HepG2 (cell line): ENCODE measurements around the gene SULT1B1. TPM values are rescaled to one million over a fixed set of nuclear protein-coding genes. Genes with fewer than 3 reads are reported as not detected.

ENCODE experiments used
- ATAC-seq: fragments of 200-7000 bp; cut with Tn5 transposase; 3 replicates; pipeline ENCODE4 v1.9.1; 2020; ENCODE audit warnings: mild to moderate bottlenecking, moderate library complexity
- BruUV-seq: library from RNA; stranded (reverse); fragments of 400-500 nt; replicated peaks from 2 replicates; lab custom pipeline; 2021; lab: Mats Ljungman, UMichigan
- CTCF ChIA-PET: fragments of 300-600 bp; formaldehyde crosslinking; extraction: SDS; loops from one replicate; lab custom pipeline; 2021; ENCODE audit warnings: low total read pairs, inconsistent platforms, low intra/inter-chr PET ratio; lab: Yijun Ruan, JAX
- POLR2A ChIA-PET: fragments of 350-600 bp; sonication (Branson Sonifier 250); formaldehyde crosslinking; loops from one replicate; lab custom pipeline; 2020; ENCODE audit warnings: antibody characterized with exemption, inconsistent platforms; lab: Yijun Ruan, JAX
- DNase-seq: peaks from one replicate; pipeline ENCODE4 v3.0.0-alpha.2; 2015; ENCODE audit warnings: low spot score
- FAIRE-seq: peaks from 3 replicates; lab custom pipeline; 2011; peaks lifted over from hg19 to GRCh38; lab: Jason Lieb, UNC
- H2AFZ ChIP-seq: one replicate; pipeline ENCODE4 v1.6.1; 2011; ENCODE audit warnings: low read length, inconsistent platforms
- H3K27ac ChIP-seq: fragments of 300-600 bp; 3 replicates; pipeline ENCODE4 v1.8.0; 2011; ENCODE audit warnings: mixed run types, mild to moderate bottlenecking, mixed read lengths, low read length, inconsistent platforms; ENCODE audit not compliant: insufficient read depth; ENCODE audit errors: extremely low read length
- H3K27me3 ChIP-seq, 2 experiments: fragments of 200-600 bp in 1 of 2; 2 replicates in 1 of 2; 3 replicates in 1 of 2; pipeline versions ENCODE4 v1.6.0 to v1.8.0; 2011; ENCODE audit warnings: low read length in 2 of 2, mild to moderate bottlenecking in 2 of 2, moderate library complexity in 2 of 2, inconsistent platforms in 1 of 2; ENCODE audit not compliant: insufficient read depth in 2 of 2, control insufficient read depth in 1 of 2
- H3K36me3 ChIP-seq, 2 experiments: fragments of 200-600 bp in 1 of 2; replicated peaks in 1 of 2; 2 replicates in 1 of 2; 3 replicates in 1 of 2; pipeline versions ENCODE4 v1.5.1 to v1.8.0; 2011; ENCODE audit warnings: low read length in 2 of 2, inconsistent platforms in 1 of 2; ENCODE audit not compliant: insufficient read depth in 2 of 2, control insufficient read depth in 1 of 2
- H3K4me1 ChIP-seq: 2 replicates; pipeline ENCODE4 v1.5.1; 2012; ENCODE audit warnings: low read length, inconsistent platforms; ENCODE audit not compliant: insufficient read depth
- H3K4me2 ChIP-seq: 2 replicates; pipeline ENCODE4 v1.6.0; 2011; ENCODE audit warnings: low read depth, low read length, inconsistent platforms
- H3K4me3 ChIP-seq, 3 experiments: fragments of 200-600 bp in 1 of 3; sonication (generic), shearing (Covaris generic) in 1 of 3; replicated peaks in 1 of 3; 2 replicates each; pipeline ENCODE4 v1.5.1; 2011 to 2016; ENCODE audit warnings: low read length in 3 of 3, inconsistent platforms in 2 of 3, low read depth in 2 of 3, mild to moderate bottlenecking in 2 of 3, control low read depth in 1 of 3, mixed read lengths in 1 of 3; ENCODE audit not compliant: insufficient read depth in 1 of 3
- H3K79me2 ChIP-seq: one replicate; pipeline ENCODE4 v1.6.1; 2011; ENCODE audit warnings: low read length, inconsistent platforms; ENCODE audit not compliant: insufficient read depth
- H3K9ac ChIP-seq: 2 replicates; pipeline ENCODE4 v1.6.0; 2011; ENCODE audit warnings: mild to moderate bottlenecking, low read depth, low read length, inconsistent platforms; ENCODE audit not compliant: insufficient read depth
- H3K9me3 ChIP-seq: 2 replicates; pipeline ENCODE4 v1.5.1; 2012; ENCODE audit warnings: mild to moderate bottlenecking, low read length
- H4K20me1 ChIP-seq: 2 replicates; pipeline ENCODE4 v1.6.0; 2011; ENCODE audit warnings: inconsistent platforms, mild to moderate bottlenecking, low read length, moderate library complexity; ENCODE audit not compliant: insufficient read depth
- CEBPG ChIP-seq: IDR thresholded peaks from 2 replicates; pipeline ENCODE4 v1.6.1; 2016
- TFAP4 ChIP-seq: sonication (generic); IDR thresholded peaks from 2 replicates; pipeline ENCODE4 v1.6.1; 2016; ENCODE audit warnings: low read depth, borderline replicate concordance
- ZEB1 ChIP-seq: IDR thresholded peaks from 2 replicates; pipeline ENCODE4 v1.6.1; 2012; ENCODE audit warnings: mild to moderate bottlenecking, low read depth, inconsistent platforms; ENCODE audit not compliant: insufficient replicate concordance
- ZNF644 ChIP-seq: IDR thresholded peaks from 2 replicates; pipeline ENCODE4 v1.6.1; 2016; ENCODE audit warnings: low read depth
- ZNF891 ChIP-seq: sonication (generic); formaldehyde crosslinking; IDR thresholded peaks from 2 replicates; pipeline ENCODE4 v1.5.0; 2020; ENCODE audit warnings: mild to moderate bottlenecking, missing genetic modification reagents
- WGBS: methylation state at CpG from one replicate; pipeline ENCODE4 v1.1.6; 2017; ENCODE audit warnings: low lambda C conversion rate; 5-methylcytosine and 5-hydroxymethylcytosine counted together
- in situ Hi-C: cut with HindIII; loops from 2 replicates; pipeline ENCODE4 v1.10.0; 2017; ENCODE audit warnings: low pct_unique_long_range_greater_than_20kb; ENCODE audit not compliant: extremely low pct_ligation_motif_present
- intact Hi-C: fragments of 100-400 bp; cut with micrococcal nuclease; formaldehyde crosslinking; loops from one replicate; pipeline ENCODE4 v1.10.0; 2022; ENCODE audit not compliant: unreplicated experiment
- polyA plus RNA-seq, 8 experiments: library from polyadenylated mRNA; depleted of rRNA in 3 of 8; stranded (reverse) in 7 of 8; unstranded in 1 of 8; fragments of >200 nt; fragmentation: Illumina TruSeq in 4 of 8; extraction: Trizol in 4 of 8; gene quantifications; 2 replicates each; pipeline versions ENCODE4 v1.2.1 to v1.2.3, GENCODE V29; 2011 to 2016; ENCODE audit warnings: low read depth in 4 of 8, missing spikeins in 1 of 8, mixed read lengths in 1 of 8; ENCODE audit not compliant: insufficient read depth in 1 of 8
- total RNA-seq, 5 experiments: library from RNA; depleted of rRNA; stranded (reverse); fragments of >200 nt; fragmentation: Illumina TruSeq; extraction: Trizol; gene quantifications; 2 replicates each; pipeline ENCODE4 v1.2.3, GENCODE V29; 2016; ENCODE audit warnings: low read depth in 1 of 5
- TF ChIP-seq, protein P1 (sequence below), 2 experiments: sonication (generic) in 1 of 2; formaldehyde crosslinking in 1 of 2; IDR thresholded peaks; 2 replicates each; pipeline versions ENCODE4 v1.4.0 to v1.6.1; 2016 to 2020; ENCODE audit warnings: borderline replicate concordance in 1 of 2, low read depth in 1 of 2, mild to moderate bottlenecking in 1 of 2, missing genetic modification reagents in 1 of 2

SULT1B1 gene
- total and polyA plus RNA-seq, 2 of the 13 experiments (the other 11 are each of a cell fraction or from before 2014, with no cell fraction given) = 0.20 to 0.25 TPM

DNA sequence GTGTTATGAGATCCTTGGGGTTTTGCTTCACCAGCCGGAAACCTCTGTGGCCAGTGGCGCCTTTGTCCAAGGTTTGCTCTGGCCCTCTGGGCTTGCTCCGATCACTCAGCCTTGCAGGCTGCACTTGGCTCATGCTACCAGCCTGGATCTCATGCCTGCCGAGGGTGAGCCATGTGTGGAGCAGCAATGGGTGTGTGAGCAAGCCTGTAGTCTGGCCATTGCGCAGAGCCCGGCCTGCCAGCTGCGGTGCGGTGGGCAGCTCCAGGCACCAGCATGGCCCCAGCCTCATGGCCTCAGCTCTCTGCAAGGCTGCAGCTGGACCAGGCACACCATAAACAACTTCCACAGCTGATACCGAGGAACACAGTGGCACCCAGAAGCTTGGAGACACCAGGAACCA lies 17.8 kb downstream of the SULT1B1 start:
- intact Hi-C loops (no loop called here), in situ Hi-C loops (no loop called here)
- Histone ChIP-seq H3K36me3 (no peaks in the 10 kb centered on the region), H4K20me1 (no peaks in the 10 kb centered on the region), H3K9me3 (peaks cover 10% of the 10 kb centered on the region; the same call in 1 of the 2 replicates), H3K27me3 (no peaks in the 10 kb centered on the region), H3K4me1 (peaks cover 20% of the 10 kb centered on the region), H3K27ac (no peak overlapping the region), H3K4me2 (no peak overlapping the region), H3K79me2 (no peaks in the 10 kb centered on the region), H3K9ac (no peak overlapping the region)
- WGBS = 90% methylated on average over 9 of the region's 9 CpGs
- no peak for FAIRE-seq
- BruUV-seq = no TSS peak
- ATAC-seq = no peak
- no peak for TF ChIP-seq ZEB1
- no peak for TF ChIP-seq ZNF891 (CRISPR knock-in tag)
- TF ChIP-seq, all 625 proteins: peak for 0
- ChIA-PET POLR2A (interaction anchor here (1.0 kb wide), 1 partner anchor 81 kb away, joined by 3 read pairs; no protein-coding TSS in a partner anchor), CTCF (no interaction called here)
- Histone ChIP-seq H2AFZ (no peak overlapping the region), H3K4me3 (no peak overlapping the region)
- DNase-seq = no peak

GRCh38 chr4:69738872-69739271 lies 21.5 kb downstream of the SULT1B1 start:
- no peak overlapping the region for H3K27ac ChIP-seq
- no peaks in the 10 kb centered on the region for H3K79me2 ChIP-seq
- H3K9me3 ChIP-seq = peaks cover 10% of the 10 kb centered on the region; the same call in 1 of the 2 replicates
- no peaks in the 10 kb centered on the region for H3K36me3 ChIP-seq
- 0 out of 2 replicates have a peak overlapping the region, but pooled peaks have one; percentile 9 for H3K4me2 ChIP-seq
- H3K9ac ChIP-seq = no peak overlapping the region
- POLR2A ChIA-PET = no interaction called here
- FAIRE-seq (no peak), DNase-seq (peak; percentile 32), ATAC-seq (peak; percentile 49)
- no TSS peak for BruUV-seq
- H3K4me1 ChIP-seq = peaks cover 20% of the 10 kb centered on the region
- CTCF ChIA-PET = no interaction called here
- no peaks in the 10 kb centered on the region for H3K27me3 ChIP-seq
- in situ Hi-C loops = no loop called here
- H3K4me3 ChIP-seq = no peak overlapping the region
- intact Hi-C loops = no loop called here
- H4K20me1 ChIP-seq = no peaks in the 10 kb centered on the region
- no peak overlapping the region for H2AFZ ChIP-seq
- 0% methylated on average over 1 of the region's 1 CpG for WGBS
- TF ChIP-seq, protein P1, sequence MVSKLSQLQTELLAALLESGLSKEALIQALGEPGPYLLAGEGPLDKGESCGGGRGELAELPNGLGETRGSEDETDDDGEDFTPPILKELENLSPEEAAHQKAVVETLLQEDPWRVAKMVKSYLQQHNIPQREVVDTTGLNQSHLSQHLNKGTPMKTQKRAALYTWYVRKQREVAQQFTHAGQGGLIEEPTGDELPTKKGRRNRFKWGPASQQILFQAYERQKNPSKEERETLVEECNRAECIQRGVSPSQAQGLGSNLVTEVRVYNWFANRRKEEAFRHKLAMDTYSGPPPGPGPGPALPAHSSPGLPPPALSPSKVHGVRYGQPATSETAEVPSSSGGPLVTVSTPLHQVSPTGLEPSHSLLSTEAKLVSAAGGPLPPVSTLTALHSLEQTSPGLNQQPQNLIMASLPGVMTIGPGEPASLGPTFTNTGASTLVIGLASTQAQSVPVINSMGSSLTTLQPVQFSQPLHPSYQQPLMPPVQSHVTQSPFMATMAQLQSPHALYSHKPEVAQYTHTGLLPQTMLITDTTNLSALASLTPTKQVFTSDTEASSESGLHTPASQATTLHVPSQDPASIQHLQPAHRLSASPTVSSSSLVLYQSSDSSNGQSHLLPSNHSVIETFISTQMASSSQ (IDR thresholded peaks at IDR 0.05; ENCODE audit: low read depth) = no peak
- TF ChIP-seq, protein P1 (CRISPR knock-in tag; IDR thresholded peaks at IDR 0.05; ENCODE audit: borderline replicate concordance) = no peak
- 0 out of 2 replicates have a peak, but pooled peaks have one; percentile 19 for TF ChIP-seq CEBPG
- TF ChIP-seq ZNF644 = peak; percentile 47; the same call in 1 of the 2 replicates
- peak; percentile 47; the same call in 1 of the 2 replicates for TF ChIP-seq TFAP4
